ENCODE measurements around the gene FRK. TPM values are rescaled to one million over a fixed set of nuclear protein-coding genes. Genes with fewer than 3 reads are reported as not detected.

Gene FRK
- total and polyA plus RNA-seq, 2 experiments from 2014 or later: 0.45 to 0.71 TPM

DNA sequence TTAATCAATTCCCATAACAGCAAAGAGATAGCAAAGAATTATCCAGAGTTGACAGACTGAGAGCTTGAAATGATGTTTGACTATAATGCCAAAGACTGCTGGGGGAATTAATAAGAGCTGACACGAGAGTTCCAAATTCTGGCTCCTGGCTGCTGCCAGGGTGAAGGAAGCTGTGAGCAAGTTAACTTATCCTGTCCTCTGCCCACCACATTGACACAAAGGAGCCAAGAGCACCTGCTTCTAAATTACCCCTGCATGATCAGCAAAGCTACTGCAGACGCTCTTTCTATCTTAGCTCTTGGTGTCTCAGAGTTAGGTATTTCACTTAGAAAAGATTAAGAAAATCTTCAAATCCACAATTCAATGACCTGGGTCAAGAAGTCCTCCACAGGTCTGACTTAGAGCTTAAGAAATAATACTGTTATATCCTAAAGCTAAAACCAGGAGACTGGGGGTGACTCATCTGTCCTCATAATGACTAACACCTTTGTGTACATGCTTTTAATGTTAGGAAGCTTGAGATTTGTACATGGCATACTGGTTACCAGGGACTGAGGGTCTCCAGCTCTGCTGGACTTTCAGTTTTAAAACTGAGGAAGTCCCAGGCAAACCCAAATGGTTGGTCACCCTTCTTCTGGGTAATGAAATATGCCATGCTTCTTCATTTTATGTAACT, 13.2 kb upstream of the FRK start:
- H3K36me3 ChIP-seq: no peaks in the 10 kb centered on the region
- no peaks in the 10 kb centered on the region for H3K9me3 ChIP-seq (ENCODE audit: low read depth)
- H3K27me3 ChIP-seq: no peaks in the 10 kb centered on the region
- no peaks in the 10 kb centered on the region for H3K4me1 ChIP-seq (ENCODE audit: low read depth)
- TF ChIP-seq CTCF (IDR thresholded peaks at IDR 0.05; ENCODE audit: low read depth, low read length): no peak
- H3K4me3 ChIP-seq: no peak overlapping the region
- no peak overlapping the region for H3K27ac ChIP-seq
- DNase-seq (ENCODE audit: low read depth in 1 of 2, low spot score in 1 of 2): no peak

- Histone ChIP-seq H3K27me3 (no peaks in the 10 kb centered on the region), H3K4me1 (ENCODE audit: low read depth) (no peaks in the 10 kb centered on the region), H3K4me3 (no peak overlapping the region), H3K9me3 (ENCODE audit: low read depth) (no peaks in the 10 kb centered on the region), H3K27ac (no peak overlapping the region), H3K36me3 (no peaks in the 10 kb centered on the region)
- TF ChIP-seq CTCF (IDR thresholded peaks at IDR 0.05; ENCODE audit: low read depth, low read length): no peak
- no peak for DNase-seq (ENCODE audit: low read depth in 1 of 2, low spot score in 1 of 2)
Measured at GRCh38 chr6:116072368-116072767, 11.7 kb upstream of the FRK start.

- no peaks in the 10 kb centered on the region for H3K27me3 ChIP-seq
- TF ChIP-seq CTCF (IDR thresholded peaks at IDR 0.05; ENCODE audit: low read depth, low read length): no peak
- no peak for DNase-seq (ENCODE audit: low read depth in 1 of 2, low spot score in 1 of 2)
- no peaks in the 10 kb centered on the region for H3K4me1 ChIP-seq (ENCODE audit: low read depth)
- H3K27ac ChIP-seq: no peak overlapping the region
- H3K4me3 ChIP-seq: no peak overlapping the region
- no peaks in the 10 kb centered on the region for H3K36me3 ChIP-seq
- H3K9me3 ChIP-seq (ENCODE audit: low read depth): no peaks in the 10 kb centered on the region
Measured at GRCh38 chr6:116070616-116071389, 10.1 kb upstream of the FRK start.

GRCh38 chr6:116070101-116070500, 9.4 kb upstream of the FRK start:
- H3K27ac ChIP-seq: no peak overlapping the region
- no peaks in the 10 kb centered on the region for H3K9me3 ChIP-seq (ENCODE audit: low read depth)
- no peak for TF ChIP-seq CTCF (IDR thresholded peaks at IDR 0.05; ENCODE audit: low read depth, low read length)
- no peak for DNase-seq (ENCODE audit: low read depth in 1 of 2, low spot score in 1 of 2)
- H3K4me1 ChIP-seq (ENCODE audit: low read depth): no peaks in the 10 kb centered on the region
- no peak overlapping the region for H3K4me3 ChIP-seq
- no peaks in the 10 kb centered on the region for H3K36me3 ChIP-seq
- H3K27me3 ChIP-seq: no peaks in the 10 kb centered on the region

DNA sequence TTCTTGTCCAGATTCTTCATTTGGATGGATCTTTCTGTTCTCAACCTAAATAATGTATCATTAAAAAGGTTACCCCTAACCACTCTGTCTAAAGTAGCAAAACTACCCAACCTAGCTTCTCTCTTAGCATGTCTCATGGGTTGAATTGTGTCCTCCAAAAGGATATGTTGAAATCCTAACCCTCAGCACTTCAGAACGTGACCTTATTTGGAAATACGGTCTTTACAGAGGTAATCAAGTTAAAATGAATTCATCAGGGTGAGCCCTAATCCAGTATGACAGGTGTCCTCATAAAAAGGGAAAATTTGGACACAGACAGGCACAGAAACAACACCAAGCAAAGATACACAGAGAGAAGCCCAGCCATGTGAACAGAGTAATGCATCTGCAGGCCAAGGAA, 6.1 kb upstream of the FRK start:
- H3K27me3 ChIP-seq: no peaks in the 10 kb centered on the region
- no peak for DNase-seq (ENCODE audit: low read depth in 1 of 2, low spot score in 1 of 2)
- no peak for TF ChIP-seq CTCF (IDR thresholded peaks at IDR 0.05; ENCODE audit: low read depth, low read length)

More for the DNA sequence above, 6.1 kb upstream of the FRK start:
- Histone ChIP-seq H3K27ac (no peak overlapping the region), H3K4me3 (no peak overlapping the region), H3K4me1 (ENCODE audit: low read depth) (no peaks in the 10 kb centered on the region), H3K9me3 (ENCODE audit: low read depth) (no peaks in the 10 kb centered on the region), H3K36me3 (no peaks in the 10 kb centered on the region)
